Measurements from ENCODE around the gene UBE2V1. TPM values are rescaled to one million over a fixed set of nuclear protein-coding genes. Genes with fewer than 3 reads are reported as not detected.

The UBE2V1 gene
- total and polyA plus RNA-seq, 2 donors (not counting 3 experiments of a cell fraction or from before 2014, with no cell fraction given) = 145 to 156 TPM

DNA sequence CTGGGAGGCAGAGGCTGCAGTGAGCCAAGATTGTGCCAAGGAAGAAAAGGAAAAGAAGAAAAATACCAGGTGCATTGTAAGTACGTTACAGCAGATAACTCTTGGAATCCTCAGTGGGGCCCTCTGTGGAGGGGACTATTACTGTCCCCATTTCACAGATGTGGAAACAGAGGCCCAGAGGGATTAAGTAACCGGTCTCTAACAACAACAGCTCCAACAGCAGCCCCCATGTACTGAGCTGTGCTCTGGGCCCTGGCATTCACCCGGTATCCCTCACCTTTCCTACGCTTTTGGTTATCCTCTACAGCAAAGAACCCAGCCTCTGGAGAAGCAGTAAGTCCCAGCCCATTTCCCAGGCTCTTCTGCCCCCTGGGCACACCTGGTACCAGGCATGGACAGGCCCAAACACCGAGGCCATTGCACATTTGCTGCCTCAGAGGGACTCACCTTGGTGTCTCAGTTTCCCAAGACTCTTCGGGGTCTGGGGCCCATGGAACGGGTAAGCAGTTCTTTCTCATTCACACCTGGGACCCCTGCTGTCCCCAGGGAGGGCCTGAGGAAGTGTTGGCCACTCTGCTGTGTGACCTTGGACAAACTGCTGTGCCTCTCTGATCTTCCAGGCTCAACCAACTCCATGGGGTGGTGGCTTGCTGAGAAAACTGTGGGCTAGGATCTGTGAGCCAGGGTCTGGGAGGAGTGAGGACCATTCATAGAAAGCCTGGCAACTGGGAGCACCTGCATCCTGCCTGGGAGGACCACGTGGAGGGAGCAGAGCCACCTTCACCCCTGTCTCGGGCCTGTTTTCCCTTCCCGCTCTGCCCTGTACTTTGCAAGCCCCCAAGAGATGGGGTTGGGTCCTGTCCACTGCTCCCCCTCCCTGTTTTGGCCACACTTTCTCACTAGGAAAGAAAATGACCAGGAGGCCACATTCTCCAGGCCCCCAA lies 70.3 kb downstream of the UBE2V1 start:
- H3K4me1 ChIP-seq (ENCODE audit: control insufficient read depth, extremely low read depth, insufficient read depth, low read length) = peaks cover 26% of the 10 kb centered on the region
- no peak overlapping the region for H3K4me3 ChIP-seq (replicated peaks in 1 of 3; ENCODE audit: insufficient read depth in 1 of 3, low read depth in 1 of 3, low read length in 3 of 3)
- no peaks in the 10 kb centered on the region for H3K27me3 ChIP-seq (ENCODE audit: control insufficient read depth in 2 of 2, insufficient read depth in 2 of 2, low read length in 2 of 2)
- no TSS peak for BruUV-seq (replicated peaks)
- FAIRE-seq (no peak), DNase-seq (ENCODE audit: low read depth, low spot score) (no peak)
- dilution Hi-C loops (cut with MboI; ENCODE audit: extremely low pct_ligation_motif_present, low sequenced_read_pairs) (no loop called here), intact Hi-C loops (cut with micrococcal nuclease) (no loop called here)
- CTCF ChIA-PET = interaction anchor here (1.1 kb wide), 1 partner anchor 63 kb away, joined by 3 read pairs; no protein-coding TSS in a partner anchor
- no peaks in the 10 kb centered on the region for H4K20me1 ChIP-seq (replicated peaks; ENCODE audit: control insufficient read depth, extremely low read depth, insufficient read depth, low read length)
- H3K79me2 ChIP-seq (ENCODE audit: control insufficient read depth, insufficient read depth, low read length) = no peaks in the 10 kb centered on the region
- no peaks in the 10 kb centered on the region for H3K9me1 ChIP-seq (replicated peaks; ENCODE audit: control insufficient read depth, extremely low read depth, insufficient read depth, low read length)
- H3K27ac ChIP-seq (ENCODE audit: insufficient read depth, low read depth, low read length) = no peak overlapping the region
- no peaks in the 10 kb centered on the region for H3K36me3 ChIP-seq (ENCODE audit: control insufficient read depth in 2 of 2, extremely low read depth in 1 of 2, insufficient read depth in 2 of 2, low read length in 2 of 2)
- H3K4me2 ChIP-seq (ENCODE audit: insufficient read depth, low read length) = no peak overlapping the region
- TF ChIP-seq, protein P1, sequence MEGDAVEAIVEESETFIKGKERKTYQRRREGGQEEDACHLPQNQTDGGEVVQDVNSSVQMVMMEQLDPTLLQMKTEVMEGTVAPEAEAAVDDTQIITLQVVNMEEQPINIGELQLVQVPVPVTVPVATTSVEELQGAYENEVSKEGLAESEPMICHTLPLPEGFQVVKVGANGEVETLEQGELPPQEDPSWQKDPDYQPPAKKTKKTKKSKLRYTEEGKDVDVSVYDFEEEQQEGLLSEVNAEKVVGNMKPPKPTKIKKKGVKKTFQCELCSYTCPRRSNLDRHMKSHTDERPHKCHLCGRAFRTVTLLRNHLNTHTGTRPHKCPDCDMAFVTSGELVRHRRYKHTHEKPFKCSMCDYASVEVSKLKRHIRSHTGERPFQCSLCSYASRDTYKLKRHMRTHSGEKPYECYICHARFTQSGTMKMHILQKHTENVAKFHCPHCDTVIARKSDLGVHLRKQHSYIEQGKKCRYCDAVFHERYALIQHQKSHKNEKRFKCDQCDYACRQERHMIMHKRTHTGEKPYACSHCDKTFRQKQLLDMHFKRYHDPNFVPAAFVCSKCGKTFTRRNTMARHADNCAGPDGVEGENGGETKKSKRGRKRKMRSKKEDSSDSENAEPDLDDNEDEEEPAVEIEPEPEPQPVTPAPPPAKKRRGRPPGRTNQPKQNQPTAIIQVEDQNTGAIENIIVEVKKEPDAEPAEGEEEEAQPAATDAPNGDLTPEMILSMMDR (IDR thresholded peaks at IDR 0.05; ENCODE audit: extremely low read depth in 1 of 2, insufficient read depth in 1 of 2, low read depth in 1 of 2, low read length in 2 of 2) = no peak
- TF ChIP-seq FOS (IDR thresholded peaks at IDR 0.05; ENCODE audit: borderline replicate concordance, insufficient read depth, low read length) (no peak), MYC (IDR thresholded peaks at IDR 0.05; ENCODE audit: low read depth, low read length) (no peak), EZH2 (IDR thresholded peaks at IDR 0.05; ENCODE audit: borderline replicate concordance, low read depth, low read length, severe bottlenecking) (no peak), GATA2 (IDR thresholded peaks at IDR 0.05; ENCODE audit: insufficient read depth, insufficient read length, low read depth, low read length) (no peak), JUN (IDR thresholded peaks at IDR 0.05; ENCODE audit: borderline replicate concordance, insufficient read depth, insufficient read length, low read depth) (no peak), POLR2A (IDR thresholded peaks at IDR 0.05; ENCODE audit: low read depth, low read length) (no peak), POLR2AphosphoS5 (IDR thresholded peaks at IDR 0.05; ENCODE audit: insufficient read depth, low read depth, low read length) (no peak)
- TF ChIP-seq, protein P2, sequence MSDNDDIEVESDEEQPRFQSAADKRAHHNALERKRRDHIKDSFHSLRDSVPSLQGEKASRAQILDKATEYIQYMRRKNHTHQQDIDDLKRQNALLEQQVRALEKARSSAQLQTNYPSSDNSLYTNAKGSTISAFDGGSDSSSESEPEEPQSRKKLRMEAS (IDR thresholded peaks at IDR 0.05; ENCODE audit: insufficient read depth, insufficient read length) = no peak
- H2AFZ ChIP-seq (ENCODE audit: low read depth, low read length) = no peak overlapping the region
- POLR2A ChIA-PET = no interaction called here
- no peak overlapping the region for H3K9ac ChIP-seq (replicated peaks; ENCODE audit: extremely low read depth, insufficient read depth, low read length)
- H3K9me3 ChIP-seq (replicated peaks; ENCODE audit: control insufficient read depth, insufficient read depth, low read length) = no peaks in the 10 kb centered on the region

Data from endothelial cell of umbilical vein (primary cell).